ENCODE results near the gene CPEB2. TPM values are rescaled to one million over a fixed set of nuclear protein-coding genes. Genes with fewer than 3 reads are reported as not detected.

The CPEB2 gene
- 10 to 100 TPM in 3 of 10 donors, 1 to 10 TPM in 7; 4.9 to 12.2 (median 8.9) TPM for polyA plus RNA-seq (ENCODE audit: insufficient read length in 10 of 10)
- long read RNA-seq, donor 1, partial matches to known transcripts = 0 of 1 reads
- long read RNA-seq, donor 1, other reads (novel, unspliced or antisense) = 0 of 1 reads
- long read RNA-seq, donor 2 = 0 reads
- long read RNA-seq, donor 3 = 0 reads
- long read RNA-seq, donor 4 = 0 reads
- long read RNA-seq, donor 5, full-length matches to known transcripts = 1 of 1 reads
- long read RNA-seq, donor 5, partial matches to known transcripts = 0 of 1 reads
- long read RNA-seq, donor 5, other reads (novel, unspliced or antisense) = 0 of 1 reads
- long read RNA-seq, donor 6, full-length matches to known transcripts = 3 of 3 reads
- long read RNA-seq, donor 6, partial matches to known transcripts = 0 of 3 reads
- long read RNA-seq, donor 6, other reads (novel, unspliced or antisense) = 0 of 3 reads
- long read RNA-seq, donor 7, full-length matches to known transcripts = 1 of 1 reads
- long read RNA-seq, donor 7, partial matches to known transcripts = 0 of 1 reads
- long read RNA-seq, donor 7, other reads (novel, unspliced or antisense) = 0 of 1 reads
- long read RNA-seq, donor 8 = 0 reads
- long read RNA-seq, donor 9 = 0 reads

DNA sequence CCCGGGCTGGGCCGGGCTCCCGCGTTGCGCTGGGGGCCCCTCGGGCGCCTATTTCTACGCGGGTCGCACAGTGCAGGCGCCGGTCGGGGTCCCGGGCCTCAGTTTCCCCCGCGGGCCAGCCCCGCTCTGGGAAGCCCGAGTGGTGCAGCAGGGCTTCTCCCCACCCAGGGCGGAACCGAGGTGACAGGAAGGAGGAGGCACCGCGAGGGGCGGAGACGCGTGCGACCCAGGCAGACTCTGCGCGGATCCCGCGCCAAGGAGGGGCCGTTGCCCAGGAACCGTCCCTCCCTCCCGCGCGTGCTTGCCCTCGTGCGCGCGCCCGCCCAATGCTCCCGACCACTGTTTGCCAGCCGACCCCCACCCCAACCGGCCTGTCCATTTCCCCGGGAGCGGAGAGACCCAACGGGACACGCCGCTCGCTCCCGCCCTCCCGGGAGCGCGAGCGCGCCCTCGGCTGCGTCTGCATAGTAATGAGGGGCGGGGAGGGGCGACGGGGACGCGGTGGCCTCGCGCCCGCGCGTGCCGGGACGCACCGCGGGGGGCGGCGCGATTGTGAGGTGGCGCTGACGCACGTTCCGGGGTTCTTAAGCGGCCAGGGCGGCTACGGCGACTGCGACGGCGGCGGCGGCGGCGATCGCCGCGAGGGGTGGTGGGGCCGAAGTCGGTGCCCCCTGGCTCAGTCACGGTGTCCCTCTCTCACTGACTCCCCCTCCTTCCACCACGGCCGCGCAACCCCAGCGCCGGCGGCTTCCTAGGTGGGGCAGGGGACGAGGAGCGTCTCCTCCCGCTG lies at the start of gene CPEB2:
Gene CPEB2, plus strand, starts transcription at position 613 of the 790 bp plus-strand sequence. CDS start 193 bp downstream, outside the sequence.
- DNase-seq = peak; percentile 96 to 97 (median 96)

DNA sequence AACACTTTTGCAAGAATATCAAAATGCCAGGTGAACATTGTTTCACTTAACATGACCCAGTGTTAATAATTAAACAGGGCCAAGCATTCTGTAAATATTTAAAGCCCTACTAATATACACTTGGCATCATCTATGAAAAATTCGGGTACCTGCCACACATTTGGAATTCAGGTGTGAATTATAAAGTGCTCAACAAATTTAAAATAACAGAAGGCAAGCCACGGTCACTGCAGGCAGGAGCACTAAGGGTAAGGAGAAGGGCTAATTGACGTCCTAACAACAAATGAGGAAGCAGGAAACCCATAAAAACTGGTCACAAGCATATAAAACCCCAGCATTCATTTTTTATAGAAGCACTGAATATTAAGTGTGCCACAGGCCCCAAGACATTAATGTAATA lies 43.8 kb upstream of the CPEB2 start:
- DNase-seq = no peak

DNA sequence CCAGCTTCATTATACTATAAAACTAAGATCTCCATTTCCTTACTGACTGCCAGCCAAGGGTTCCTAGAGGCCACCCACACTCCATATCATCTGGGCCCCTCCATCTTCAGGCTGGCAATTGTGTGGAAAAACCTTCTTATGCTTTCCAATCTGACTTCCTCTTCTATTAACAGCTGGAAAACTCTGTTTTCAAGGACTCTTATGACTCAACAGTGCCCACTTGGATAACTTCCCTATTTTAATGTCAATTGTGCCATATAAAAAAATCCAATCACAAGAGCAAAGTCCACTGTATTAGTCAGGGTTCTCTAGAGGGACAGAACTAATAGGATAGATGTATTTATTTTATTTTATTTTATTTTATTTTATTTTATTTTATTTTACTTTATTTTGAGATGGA lies 41.0 kb upstream of the CPEB2 start:
- no peak for DNase-seq

DNA sequence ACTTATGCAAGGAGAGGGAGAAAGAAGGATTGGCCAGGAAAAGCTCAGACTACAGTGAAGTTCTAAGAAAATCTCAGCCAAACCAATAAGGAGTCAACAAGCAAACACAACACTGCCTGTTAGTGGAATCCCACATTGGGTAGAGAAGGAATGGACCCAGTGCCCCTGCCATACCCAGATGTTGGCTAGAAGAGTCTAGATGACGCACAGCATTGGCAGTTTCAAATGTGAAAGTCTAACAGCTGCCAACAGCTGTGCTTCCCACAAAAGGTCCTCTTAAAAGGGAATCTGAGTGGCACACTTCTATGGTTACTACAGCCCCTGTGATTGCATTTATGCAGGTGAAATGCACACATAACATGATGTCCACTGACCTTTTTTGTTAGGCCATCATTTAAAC lies 37.2 kb upstream of the CPEB2 start:
- DNase-seq = peak in 2 of 3 donors; percentile 0 to 2

DNA sequence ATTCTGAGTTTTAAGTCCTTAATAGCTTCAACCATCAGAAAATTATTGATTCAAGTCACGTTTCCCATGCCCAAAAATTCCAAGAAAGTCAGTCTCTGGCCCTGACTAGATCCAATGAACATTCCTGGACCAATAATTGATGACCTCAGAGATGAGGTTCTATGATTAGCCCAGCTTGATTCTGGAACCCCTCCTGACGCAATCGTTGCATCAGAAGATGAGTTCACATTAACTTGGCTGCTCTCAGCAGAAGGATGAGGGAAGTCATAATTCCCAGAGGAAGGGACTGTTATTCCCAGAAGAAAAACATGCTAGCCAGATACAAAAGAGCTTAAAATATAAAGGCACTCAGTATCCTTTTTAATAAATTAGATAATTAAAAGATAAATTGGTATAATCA lies 34.3 kb upstream of the CPEB2 start:
- no peak for DNase-seq

DNA sequence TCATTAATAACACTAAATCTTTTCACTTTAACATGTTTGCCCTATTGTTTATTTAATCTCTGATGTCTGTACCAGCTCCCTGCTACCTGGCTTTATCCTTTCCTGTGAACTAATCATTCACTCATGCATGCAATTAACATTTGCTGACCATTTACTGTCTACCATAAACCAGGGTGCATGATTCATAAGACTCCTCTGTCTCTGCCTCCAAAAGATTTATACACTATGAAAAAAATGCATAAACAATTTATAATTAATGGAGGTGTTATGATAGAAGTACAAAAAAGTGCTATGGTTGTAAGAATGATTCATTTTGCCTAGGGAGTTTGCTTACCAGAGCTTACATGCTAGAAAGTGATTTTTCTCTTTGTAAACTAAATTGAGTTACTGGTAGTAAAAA lies 24.5 kb upstream of the CPEB2 start:
- no peak for DNase-seq

DNA sequence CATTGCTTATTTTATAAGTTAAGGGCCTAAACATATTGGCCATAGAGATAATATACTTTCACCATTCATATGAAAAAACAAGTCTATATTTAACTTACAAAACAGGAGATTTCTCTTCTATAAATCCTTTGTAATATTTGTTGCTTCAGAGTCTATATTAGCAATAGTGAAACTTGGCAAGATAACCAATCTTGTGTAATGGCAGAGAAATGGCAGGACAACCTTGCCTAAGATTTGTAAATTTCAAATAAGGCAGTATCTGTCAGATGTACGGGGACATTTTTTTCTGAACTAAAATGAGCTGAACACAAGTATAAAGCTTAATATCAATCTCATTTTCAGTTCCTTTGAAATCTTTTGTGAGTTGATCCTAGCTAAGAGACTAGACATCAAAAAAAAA lies 17.8 kb upstream of the CPEB2 start:
- DNase-seq = no peak

DNA sequence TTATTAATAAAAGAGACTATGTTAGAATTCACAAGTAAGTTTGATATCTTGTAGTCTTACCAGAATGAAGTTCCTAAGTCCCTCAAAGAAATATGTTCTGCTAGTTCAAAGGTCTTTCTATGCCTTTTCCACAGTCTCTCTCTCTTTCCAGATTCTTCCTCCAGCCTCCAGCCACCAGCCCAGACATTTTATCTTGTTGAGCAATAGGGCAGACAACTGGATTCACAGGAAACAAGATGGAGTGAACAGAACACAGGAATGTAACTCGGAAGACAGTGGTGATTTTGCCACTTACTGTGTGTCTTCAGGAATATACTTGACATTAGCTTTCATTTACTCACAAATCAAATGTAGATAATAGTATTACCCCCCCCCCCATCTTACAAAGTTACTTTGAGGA lies 17.1 kb upstream of the CPEB2 start:
- no peak for DNase-seq

DNA sequence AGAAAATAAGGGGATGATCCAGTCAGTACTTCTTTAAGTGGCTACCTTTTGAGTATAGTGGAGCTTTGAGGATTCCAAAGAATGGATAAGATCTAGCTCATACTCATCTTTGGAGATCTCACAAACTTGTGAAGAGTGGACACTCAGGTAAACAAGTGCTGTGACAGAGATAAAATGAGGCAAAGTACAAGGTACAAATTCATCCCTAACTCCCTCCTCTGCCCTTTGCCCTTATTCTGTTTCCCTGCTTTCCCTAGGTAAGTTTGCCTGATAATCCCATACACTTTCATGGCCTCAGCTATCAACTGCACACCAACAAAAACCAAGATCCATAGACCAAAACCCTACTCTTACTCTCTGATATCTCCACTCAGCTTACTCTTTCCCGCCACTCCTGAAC lies 16.4 kb upstream of the CPEB2 start:
- no peak for DNase-seq

DNA sequence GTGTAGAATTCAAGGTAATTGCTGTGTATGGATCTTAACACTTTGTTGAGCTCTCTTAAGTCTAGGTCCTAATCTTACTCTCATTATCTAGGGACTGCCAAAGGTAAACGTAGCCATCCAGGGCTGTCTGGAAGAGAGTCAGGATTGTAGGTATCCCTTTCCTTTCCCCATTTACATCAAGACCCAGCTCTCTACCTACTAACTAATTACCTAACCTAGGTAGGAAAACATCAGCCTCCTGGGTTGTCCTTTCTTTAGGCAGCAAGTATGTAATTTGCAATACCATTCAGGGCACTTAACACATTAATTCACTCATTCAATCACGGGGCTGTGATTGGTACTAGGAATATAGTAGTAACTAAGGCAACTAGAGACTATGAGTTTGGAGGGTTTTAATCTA lies 15.2 kb upstream of the CPEB2 start:
- DNase-seq = no peak

DNA sequence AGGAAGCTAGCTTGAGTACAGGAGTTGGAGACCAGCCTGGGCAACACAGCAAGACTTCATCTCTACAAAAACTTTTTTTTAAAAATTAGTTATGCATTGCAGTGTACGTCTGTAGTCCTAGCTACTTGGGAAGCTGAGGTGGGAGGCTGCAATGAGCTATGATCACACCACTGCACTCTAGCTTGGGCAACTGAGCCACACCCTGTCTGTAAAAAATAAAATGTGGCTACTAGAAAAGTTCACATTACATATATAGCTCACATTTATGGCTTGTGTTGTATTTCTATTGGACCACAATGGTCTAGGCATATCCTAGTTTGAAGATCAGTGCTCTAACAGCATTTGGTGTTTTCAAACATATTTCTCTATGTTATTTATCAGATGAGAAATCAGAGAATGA lies 11.8 kb upstream of the CPEB2 start:
- no peak for DNase-seq

DNA sequence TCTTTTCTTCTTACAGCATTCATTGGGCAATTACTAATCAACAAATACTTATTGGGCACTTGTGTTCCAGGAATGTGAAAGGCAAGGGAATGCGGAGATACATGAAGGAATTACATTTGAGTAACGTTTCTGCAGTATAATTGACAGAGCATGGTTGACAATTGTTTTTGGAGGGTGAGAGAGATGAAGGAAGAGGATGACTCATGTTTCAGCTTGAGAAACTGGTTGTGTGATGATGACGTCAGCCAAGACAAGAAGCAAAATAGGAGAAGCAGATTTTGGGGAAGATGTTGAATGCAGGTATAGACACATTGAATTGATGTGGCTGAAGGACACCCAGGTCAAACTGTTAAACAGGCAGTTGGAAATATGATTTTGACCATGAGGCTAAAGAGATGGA lies 8.0 kb upstream of the CPEB2 start:
- no peak for DNase-seq

DNA sequence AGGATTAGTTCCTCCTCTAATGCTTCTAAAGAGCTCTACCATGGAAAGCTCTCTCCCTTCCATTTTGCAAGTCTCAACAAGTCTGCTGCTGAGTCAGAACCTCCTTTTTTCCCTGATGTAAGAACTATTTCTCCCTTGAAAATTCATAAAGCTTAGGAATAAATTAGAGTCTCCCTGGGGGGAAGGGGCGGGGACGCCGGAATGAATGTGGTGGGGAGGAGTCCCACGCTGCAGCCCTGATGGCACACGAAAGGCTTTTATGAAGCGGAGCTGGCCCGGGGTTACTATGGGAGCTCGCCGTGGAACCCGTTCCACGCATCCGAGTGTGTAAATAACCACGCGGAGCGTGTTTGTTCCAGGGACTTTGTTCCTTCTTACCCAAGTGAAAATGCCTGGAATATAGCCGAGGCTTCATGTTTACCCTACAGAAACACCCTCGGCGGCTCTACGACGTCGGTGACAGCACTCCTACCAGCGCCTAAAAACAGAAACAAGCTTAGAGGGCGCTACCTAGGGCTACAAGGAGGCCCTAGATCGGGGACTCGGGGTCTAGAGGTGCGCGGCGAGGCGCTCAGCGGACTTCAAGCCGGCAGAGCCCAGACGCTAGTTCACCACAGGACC lies 923 bp upstream of the CPEB2 start:
- peak; percentile 69 to 89 (median 74) for DNase-seq

DNA sequence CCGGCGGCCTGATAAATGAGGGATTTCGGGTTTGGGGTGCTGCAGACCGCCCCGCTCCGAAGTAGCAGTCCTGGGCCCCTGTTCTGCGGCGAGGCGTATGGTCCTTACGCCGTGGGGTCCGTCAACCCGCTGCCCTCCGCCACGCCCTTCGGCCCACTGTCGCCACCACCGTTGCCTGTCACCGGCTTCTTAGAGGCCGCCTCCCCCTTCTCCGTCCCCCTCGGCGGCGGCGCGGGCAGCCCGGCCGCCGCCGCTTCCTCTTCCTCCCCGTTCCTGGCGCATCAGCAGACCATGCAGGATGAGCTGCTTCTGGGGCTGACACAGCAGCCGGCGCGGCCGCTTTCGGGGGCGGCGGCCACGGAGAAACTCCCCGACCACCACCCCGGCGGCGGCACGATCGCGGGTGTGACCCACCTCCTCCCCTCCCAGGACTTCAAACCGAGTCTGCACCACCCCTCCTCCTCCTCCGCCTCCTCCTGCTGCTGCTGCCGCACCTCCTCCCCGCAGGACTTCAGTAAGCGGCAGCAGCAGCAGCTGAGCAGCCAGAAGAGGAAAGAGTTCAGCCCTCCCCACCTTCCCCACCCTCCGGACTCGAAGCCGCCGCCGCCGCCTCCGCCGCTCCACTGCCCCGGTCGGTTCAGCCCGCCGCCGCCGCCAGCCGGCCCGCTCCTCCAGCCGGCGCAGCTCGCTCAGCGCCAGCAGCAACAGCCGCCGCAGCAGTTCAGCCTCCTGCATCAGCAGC lies 549 bp downstream of the CPEB2 start:
- peak; percentile 62 to 92 (median 69) for DNase-seq

DNA sequence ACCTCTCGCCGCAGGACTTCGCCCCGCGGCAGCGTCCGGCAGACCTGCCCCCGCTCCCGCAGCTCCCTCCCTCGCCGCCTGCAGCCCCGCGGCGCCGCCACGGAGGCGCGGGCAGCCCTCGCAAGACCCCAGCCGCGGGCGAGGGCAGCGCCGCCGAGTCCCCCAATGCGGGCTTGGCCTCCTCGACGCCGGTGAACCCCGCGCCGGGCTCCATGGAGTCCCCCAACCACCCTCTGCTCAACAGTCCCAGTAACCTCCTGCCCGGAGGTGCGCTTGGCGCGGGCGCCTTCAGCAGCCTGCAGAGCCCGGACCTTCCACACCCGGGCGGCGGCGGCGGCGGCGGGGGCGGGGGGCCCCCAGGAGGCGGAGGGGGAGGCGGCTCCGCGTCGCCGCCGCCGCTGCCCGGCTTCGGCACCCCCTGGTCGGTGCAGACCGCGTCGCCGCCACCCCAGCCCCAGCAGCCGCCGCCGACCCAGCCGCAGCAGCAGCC lies 1.2 kb downstream of the CPEB2 start:
- DNase-seq = peak in 2 of 3 donors; percentile 18 to 48

DNA sequence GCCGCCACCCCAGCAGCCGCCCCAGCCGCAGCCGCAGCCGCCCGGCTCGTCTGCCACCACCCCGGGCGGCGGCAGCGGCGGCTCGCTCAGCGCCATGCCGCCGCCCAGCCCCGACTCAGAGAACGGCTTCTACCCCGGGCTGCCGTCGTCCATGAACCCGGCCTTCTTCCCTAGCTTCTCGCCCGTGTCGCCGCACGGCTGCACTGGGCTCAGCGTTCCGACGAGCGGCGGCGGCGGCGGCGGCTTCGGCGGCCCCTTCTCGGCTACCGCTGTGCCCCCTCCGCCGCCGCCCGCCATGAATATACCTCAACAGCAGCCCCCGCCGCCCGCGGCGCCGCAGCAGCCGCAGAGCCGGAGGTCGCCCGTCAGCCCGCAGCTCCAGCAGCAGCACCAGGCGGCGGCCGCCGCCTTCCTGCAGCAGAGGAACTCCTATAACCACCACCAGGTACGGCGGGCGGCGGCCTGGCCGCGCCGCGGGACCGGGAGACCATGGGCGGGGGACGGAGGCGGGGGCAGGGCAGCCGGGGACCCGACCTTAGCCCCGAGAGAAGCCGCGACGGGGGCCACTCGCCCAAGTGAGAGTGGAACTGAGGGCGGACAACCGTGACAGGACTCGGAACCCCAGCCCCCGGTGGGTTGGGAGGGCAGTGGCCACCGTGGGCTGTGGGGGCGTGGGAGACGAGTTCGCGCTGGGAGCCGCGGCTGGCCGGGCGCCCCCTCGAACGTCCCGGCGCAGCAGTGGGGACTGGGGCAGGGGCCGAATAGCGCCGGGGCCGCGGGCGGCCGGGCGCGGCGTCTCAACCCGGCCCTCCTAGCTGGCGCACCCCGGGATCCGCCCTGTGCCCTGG lies 1.8 kb downstream of the CPEB2 start:
- DNase-seq = peak; percentile 6 to 69 (median 30)

DNA sequence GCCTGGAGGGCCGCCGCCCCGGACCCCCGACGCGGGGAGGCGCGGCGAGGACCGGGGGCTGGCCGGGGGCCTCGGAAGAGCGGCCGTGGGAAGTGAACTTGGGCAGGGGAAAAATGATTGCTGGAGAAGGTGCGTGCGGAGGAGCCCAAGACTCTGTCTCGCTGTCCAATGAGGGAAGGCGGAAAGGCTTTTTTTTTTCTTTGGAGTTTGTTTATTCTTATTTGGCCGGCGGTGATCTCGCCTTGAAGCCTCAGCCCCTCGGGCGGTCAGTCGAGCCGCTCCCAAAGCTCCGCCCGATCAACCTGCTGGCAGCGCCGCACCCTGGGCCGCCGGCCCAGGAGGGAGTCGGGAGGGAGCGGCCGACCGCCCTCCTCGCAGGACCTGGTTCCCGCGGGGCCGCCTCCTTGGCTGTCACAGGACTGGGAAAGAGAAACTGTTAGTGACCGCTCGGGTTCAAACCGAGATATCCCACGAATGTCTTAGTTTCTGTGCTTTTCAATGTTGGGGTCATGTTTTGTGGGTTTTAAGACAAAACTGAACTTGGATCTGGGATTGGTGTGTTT lies 2.5 kb downstream of the CPEB2 start:
- peak; percentile 35 to 70 (median 63) for DNase-seq

DNA sequence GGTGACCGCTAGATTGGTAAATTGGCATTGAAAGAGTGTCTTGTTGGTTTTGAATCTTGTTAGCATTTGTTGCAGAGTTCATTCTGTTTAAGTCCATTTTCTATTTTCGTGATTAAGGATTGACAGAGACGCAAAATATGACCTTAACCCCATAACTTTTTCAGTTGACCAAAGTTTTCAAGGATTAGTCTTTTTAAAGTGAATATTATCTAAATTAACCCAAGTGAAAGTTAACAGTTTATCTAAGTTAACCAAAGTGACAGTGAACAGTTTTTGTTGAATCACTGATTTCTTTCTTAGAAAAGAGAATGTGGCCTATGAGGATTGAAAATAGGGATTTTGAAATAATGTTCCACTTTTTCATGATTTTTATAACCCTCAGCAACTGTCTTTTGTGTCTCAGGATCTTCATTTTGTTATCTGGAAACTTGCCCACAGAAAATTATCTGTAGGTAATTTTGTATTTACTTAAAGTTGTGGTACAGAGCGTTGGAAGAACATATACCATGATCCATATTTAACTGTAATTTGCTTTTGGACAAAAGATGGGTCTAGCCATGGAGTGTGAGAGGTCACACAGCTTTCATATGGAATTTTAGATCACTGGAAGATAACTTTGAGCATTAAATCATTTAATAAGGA lies 3.3 kb downstream of the CPEB2 start:
- DNase-seq = peak in 1 of 3 donors; percentile 9

DNA sequence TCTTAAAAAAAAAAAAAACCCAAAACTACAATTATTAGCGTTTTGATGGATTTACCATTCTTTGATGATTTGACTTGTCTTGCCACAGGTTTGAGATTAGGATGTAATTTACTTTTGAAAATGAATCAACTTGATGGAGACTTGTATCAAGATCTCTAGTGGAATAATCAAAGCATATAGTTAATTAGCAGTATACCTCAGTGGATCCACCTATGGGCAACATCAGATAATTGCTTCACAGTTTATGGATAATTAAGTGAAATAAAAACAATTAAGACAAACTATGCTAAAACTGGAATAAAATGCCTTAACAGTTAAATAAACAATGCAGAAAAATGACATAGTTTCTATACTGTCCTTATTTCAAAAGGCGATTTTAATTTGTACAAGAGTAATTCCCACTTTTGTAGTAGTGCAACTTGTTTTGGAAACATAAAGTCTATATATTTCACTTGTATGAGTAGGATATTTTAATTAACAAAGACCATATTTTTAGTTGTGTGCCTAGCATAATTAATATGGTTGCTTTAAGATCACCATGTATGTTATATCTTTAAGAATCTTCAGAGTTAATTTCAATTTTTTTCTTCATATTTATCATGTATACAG lies 4.2 kb downstream of the CPEB2 start:
- peak in 1 of 3 donors; percentile 9 for DNase-seq
